Body of pancreas (tissue), 4 donors: ENCODE results near the gene GRM3. TPM values are rescaled to one million over a fixed set of nuclear protein-coding genes. Genes with fewer than 3 reads are reported as not detected.

ENCODE experiments used
- ATAC-seq: fragments of 150-250 bp; one replicate; pipeline ENCODE4 v1.9.1; 2016
- DNase-seq, 4 donors: peaks; one replicate each; pipeline ENCODE4 v3.0.0-alpha.2; 2019
- H3K27ac ChIP-seq, 4 donors: fragments of 200-600 bp; sonication (generic); 1 replicate in 3 of 4; 2 replicates in 1 of 4; pipeline versions ENCODE4 v1.5.1 to v1.6.1; 2016 to 2019; ENCODE audit warnings: mild to moderate bottlenecking in 1 of 4, mixed read lengths in 1 of 4, moderate library complexity in 1 of 4
- H3K27me3 ChIP-seq, 2 donors: fragments of 200-600 bp; sonication (generic); one replicate each; pipeline ENCODE4 v1.6.0; 2016; ENCODE audit warnings: mild to moderate bottlenecking in 1 of 2
- H3K36me3 ChIP-seq, 2 donors: fragments of 200-600 bp; sonication (generic); replicated peaks in 1 of 2; 2 replicates each; pipeline ENCODE4 v1.5.1; 2016; ENCODE audit warnings: low read depth in 2 of 2; ENCODE audit not compliant: insufficient read depth in 1 of 2
- H3K4me1 ChIP-seq: fragments of 200-600 bp; sonication (generic); one replicate; pipeline ENCODE4 v1.6.0; 2016
- H3K4me3 ChIP-seq, 2 donors: fragments of 200-600 bp; sonication (generic); 1 replicate in 1 of 2; 2 replicates in 1 of 2; pipeline ENCODE4 v1.5.1; 2016 to 2019
- H3K9me3 ChIP-seq, 3 donors: fragments of 200-600 bp; sonication (generic); 1 replicate in 2 of 3; 2 replicates in 1 of 3; pipeline ENCODE4 v1.5.1; 2016
- CTCF ChIP-seq, 7 experiments: fragments of 450-650 bp in 4 of 7; fragments of 200-600 bp in 3 of 7; sonication (generic) in 3 of 7; IDR thresholded peaks; one replicate each; pipeline ENCODE4 v1.5.1; 2016 to 2019; ENCODE audit warnings: antibody characterized with exemption in 7 of 7
- POLR2A ChIP-seq, 3 donors: fragments of 450-650 bp; IDR thresholded peaks; one replicate each; pipeline ENCODE4 v1.6.1; 2016; ENCODE audit warnings: antibody characterized with exemption in 3 of 3, mild to moderate bottlenecking in 2 of 3
- WGBS, 2 donors: methylation state at CpG; one replicate each; pipeline ENCODE4 v1.1.5; 2017; 5-methylcytosine and 5-hydroxymethylcytosine counted together
- intact Hi-C: fragments of 100-400 bp; cut with DNase I; formaldehyde crosslinking; loops from one replicate; pipeline ENCODE4 v1.15.1; 2023
- total RNA-seq, 2 donors: library from RNA; depleted of rRNA; stranded (reverse); fragments of >200 nt; gene quantifications; one replicate each; pipeline ENCODE4 v1.1.0, GENCODE V29; 2016

The GRM3 gene
- total RNA-seq, 2 donors from 2014 or later, result not detected

- Histone ChIP-seq H3K27ac (no peak overlapping the region), H3K4me3 (no peak overlapping the region), H3K36me3 (no peaks in the 10 kb centered on the region), H3K9me3 (no peaks in the 10 kb centered on the region), H3K4me1 (no peaks in the 10 kb centered on the region), H3K27me3 (no peaks in the 10 kb centered on the region)
- ATAC-seq (no peak), DNase-seq (no peak)
- TF ChIP-seq POLR2A (IDR thresholded peaks at IDR 0.05) (no peak), CTCF (IDR thresholded peaks at IDR 0.05) (no peak)
- intact Hi-C loops, result no loop called here
- 86 to 88% methylated on average over 1 of the region's 1 CpG for WGBS, 2 donors
These were observed 267.9 kb downstream of the GRM3 start for GRCh38 chr7:86911659-86912058.

- no peaks in the 10 kb centered on the region for H3K4me1 ChIP-seq
- intact Hi-C loops, result no loop called here
- no peaks in the 10 kb centered on the region for H3K36me3 ChIP-seq
- no peak for ATAC-seq
- WGBS, 2 donors, result 74 to 78% methylated on average over 4 of the region's 4 CpGs
- no peak overlapping the region for H3K27ac ChIP-seq
- H3K27me3 ChIP-seq, result no peaks in the 10 kb centered on the region
- H3K4me3 ChIP-seq, result no peak overlapping the region
- no peak for DNase-seq
- TF ChIP-seq CTCF (IDR thresholded peaks at IDR 0.05), result no peak
- no peak for TF ChIP-seq POLR2A (IDR thresholded peaks at IDR 0.05)
- no peaks in the 10 kb centered on the region for H3K9me3 ChIP-seq
These were observed 270.0 kb downstream of the GRM3 start for GRCh38 chr7:86913709-86914108.
